Measurements from ENCODE around the gene SLC4A1AP.

DNA sequence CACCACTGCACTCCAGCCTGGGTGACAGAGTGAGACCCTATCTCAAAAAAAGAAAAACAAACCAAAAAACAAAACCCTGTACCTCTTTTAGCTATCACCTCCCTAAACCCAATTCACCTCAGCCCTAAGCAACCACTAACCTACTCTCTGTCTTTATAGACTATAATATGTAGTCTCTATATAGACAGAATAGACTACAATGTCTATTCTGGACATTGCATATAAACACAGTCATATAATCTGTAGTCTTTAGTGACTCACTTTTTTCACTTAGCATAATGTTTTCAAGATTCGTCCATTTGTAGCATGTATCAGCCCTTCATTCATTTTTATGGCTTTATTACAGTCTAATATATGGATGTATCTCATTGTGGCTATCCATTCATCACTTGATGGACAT is 70.6 kb downstream of the SLC4A1AP start:
- TF ChIP-seq, protein P1, sequence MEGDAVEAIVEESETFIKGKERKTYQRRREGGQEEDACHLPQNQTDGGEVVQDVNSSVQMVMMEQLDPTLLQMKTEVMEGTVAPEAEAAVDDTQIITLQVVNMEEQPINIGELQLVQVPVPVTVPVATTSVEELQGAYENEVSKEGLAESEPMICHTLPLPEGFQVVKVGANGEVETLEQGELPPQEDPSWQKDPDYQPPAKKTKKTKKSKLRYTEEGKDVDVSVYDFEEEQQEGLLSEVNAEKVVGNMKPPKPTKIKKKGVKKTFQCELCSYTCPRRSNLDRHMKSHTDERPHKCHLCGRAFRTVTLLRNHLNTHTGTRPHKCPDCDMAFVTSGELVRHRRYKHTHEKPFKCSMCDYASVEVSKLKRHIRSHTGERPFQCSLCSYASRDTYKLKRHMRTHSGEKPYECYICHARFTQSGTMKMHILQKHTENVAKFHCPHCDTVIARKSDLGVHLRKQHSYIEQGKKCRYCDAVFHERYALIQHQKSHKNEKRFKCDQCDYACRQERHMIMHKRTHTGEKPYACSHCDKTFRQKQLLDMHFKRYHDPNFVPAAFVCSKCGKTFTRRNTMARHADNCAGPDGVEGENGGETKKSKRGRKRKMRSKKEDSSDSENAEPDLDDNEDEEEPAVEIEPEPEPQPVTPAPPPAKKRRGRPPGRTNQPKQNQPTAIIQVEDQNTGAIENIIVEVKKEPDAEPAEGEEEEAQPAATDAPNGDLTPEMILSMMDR (IDR thresholded peaks at IDR 0.05) = no peak
- TF ChIP-seq EZH2 (IDR thresholded peaks at IDR 0.05; ENCODE audit: borderline replicate concordance, insufficient read depth, low read depth, low read length, poor library complexity, severe bottlenecking) = no peak
